SKM-1 (cell line): Measurements from ENCODE around the gene ATP1A3.
"Not testable (repeated sequence)": the region's sequence is repeated elsewhere in the genome, so short reads cannot be mapped to it uniquely, and the experiment has no call there.

Experiments
- DNase-seq: peaks from one replicate; lab custom pipeline; 2025; ENCODE audit not compliant: unreplicated experiment; lab: John Stamatoyannopoulos, UW

The ATP1A3 gene

DNA sequence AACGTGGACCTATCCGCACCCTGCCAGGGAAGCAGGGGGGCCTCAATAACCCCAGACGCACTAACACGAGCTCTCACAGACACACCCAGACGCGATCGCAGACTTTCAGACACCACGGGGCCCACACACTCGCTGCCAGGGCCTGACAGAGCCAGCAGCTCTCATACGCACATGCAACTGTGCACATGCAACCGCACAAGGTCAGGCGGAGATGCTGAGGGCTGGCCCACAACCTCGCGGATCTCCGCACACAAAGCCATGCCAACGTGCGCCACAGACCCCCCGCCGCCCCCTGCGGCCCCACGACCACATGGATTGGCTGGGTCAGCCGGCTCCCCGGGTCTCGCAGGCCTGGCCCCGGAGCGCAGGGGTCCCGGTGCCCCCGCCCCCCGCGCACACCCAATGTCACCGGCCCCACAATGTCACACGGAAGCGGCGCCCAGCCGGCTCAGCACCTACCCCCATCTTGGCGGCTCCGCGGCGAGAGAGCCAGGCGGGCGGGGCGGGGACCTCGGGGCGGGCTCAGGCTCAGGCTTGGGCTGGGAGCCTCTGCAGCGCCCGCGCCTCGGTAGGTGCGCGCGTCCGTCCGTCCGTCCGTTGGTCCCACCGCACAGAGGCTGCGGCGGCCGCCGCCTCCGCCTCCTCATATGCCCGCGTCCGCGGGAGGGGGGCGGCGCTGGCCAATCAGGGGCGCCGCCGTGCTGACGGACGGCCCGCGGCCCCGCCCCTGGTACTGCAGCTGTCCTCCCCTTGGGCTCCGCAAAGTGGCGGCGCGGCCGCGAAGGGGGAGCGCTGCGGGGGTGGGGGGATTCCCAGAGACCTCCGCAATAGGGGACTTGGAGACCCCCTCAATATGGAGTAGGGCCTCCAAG, at the start of gene ATP1A3:
ATP1A3 (minus strand) TSS at position 619 of the 872 bp plus-strand sequence; CDS start at position 465, 154 bp downstream.
- no peak for DNase-seq

DNA sequence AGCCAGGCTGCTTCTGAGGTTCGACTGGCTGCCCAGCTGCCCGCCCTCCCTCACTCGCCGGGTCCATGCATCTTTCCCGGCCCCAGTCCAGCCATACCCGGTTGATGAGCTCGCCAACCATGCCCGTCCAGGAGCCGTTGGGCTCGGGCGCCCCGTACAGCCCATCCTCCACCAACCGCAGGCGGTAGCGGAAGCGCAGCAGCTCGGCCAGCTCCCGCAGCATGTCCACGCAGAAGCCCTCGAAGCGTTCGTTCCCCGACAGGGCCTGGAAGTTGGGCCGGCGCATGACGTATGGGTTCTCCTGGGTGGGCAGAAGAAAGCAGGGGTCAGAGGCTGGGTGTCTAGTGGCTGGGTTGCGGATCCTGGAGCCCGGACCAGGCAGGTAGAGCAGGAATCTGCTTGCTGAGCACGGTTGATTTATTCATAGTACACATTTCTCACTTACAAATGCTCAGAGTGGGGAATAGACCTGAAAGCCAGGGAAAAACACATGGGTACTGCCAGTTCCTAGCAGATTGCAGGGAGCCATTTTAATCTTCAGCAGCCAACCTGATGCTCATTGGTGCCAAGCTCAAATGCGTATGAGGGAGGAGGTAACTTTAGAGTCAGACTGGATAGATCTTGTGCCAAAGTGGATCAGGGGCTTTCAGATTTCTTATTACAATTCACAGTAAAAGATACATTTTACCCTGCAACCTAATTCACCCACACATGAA, 48.6 kb upstream of the ATP1A3 start:
- no peak for DNase-seq

DNA sequence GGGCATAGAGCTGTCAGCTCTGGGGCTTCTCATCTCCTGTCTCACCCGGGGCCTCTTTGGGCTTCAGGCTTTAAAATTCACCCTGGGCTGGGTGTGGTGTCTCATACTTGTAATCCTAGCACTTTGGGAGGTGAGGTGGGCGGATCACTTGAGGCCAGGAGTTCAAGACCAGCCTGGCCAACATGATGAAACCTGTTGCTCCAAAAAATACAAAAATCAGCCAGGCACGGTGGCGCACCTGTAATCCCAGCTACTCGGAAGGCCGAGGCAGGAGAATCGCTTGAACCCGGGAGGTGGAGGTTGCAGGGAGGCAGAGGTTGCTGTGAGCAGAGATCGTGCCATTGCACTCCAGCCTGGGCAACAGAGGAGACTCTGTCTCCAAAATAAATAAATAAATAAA, 46.5 kb upstream of the ATP1A3 start:
- DNase-seq = not testable (repeated sequence)

DNA sequence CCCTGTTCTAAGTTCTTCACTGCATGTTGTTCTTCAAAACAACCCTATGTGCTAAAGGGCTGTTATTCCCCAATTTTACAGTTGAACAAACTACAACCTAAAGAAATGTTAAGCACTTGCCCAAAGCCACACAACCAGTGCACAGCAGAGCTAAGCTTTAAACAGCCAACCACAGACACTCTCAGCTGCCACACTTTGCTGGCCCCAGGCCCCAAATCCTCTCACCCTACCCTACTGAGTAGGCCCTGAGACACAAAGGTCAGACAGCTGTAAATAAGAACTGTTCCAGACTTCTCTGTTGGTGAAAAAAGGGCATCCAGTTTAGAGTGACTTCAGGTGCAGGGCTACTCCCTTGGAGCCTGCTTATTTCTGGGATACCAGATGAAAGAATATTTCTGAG, 46.0 kb upstream of the ATP1A3 start:
- no peak for DNase-seq

DNA sequence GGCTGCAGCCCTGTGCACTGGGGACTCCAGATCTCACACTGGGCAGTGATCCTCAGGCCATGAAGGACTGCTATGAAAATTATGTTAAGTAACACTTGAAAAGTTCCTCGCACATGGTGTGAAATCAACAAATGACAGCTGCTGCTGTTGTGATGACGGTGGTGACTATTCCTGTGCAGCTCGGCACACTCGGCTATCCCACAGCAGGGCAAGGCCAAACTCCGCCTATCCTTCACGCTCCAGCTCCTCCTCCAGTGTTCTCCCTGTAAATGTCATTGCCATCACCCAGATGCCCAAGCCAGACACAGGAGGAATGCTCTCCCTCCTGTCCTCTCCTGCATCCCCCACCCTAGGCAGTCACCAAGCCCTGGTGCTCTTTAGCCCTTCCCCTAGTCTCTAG, 44.6 kb upstream of the ATP1A3 start:
- DNase-seq = no peak

DNA sequence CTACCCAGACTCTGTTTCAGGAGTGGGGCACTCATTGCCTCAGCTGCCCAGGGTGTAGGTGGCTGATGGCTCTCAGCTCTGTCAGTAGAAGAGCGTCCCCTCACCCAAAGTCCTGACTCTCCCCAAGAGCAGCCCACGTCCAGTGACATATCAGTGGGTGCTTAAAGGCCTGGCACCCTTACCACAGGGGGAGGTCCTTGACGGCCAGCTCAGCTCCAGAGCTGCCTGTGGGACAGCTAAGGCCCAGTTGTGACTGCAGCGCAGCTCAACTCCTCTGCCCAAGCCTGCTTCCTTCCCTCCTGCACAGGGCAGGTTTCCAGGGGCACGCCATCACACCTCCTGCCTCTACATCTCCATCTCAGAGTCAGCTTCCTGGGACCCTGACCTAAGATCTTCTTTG, 43.6 kb upstream of the ATP1A3 start:
- no peak for DNase-seq

DNA sequence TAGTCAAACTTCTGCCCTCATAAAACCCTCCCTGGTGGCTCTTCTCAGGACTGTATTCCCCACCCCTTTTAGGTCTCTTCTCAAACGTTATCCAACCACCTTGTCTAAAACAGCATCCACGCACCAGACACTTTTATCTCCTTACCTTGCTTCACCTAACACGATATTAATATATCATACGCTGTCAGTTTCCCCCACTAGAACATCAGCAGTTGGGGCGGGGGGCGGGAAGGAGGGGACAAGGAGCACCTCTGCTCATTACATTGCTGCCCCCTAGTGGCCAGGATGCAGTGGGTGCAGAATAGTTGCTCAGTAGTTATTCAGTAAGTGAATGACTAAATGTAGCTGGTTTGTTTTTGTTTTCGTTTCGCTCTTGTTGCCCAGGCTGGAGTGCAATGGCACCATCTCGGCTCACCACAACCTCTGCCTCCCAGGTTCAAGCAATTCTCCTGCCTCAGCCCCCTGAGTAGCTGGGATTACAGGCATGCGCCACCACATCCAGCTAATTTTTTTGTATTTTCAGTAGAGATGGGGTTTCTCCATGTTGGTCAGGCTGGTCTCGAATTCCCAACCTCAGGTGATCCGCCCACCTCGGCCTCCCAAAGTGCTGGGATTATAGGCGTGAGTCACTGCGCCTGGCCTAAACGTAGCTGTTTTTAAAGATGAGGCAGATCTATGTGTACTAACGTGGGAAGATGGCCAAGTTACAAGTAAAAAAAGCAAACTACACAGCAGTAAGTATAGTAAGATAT, 40.8 kb upstream of the ATP1A3 start:
- DNase-seq = not testable (repeated sequence)

DNA sequence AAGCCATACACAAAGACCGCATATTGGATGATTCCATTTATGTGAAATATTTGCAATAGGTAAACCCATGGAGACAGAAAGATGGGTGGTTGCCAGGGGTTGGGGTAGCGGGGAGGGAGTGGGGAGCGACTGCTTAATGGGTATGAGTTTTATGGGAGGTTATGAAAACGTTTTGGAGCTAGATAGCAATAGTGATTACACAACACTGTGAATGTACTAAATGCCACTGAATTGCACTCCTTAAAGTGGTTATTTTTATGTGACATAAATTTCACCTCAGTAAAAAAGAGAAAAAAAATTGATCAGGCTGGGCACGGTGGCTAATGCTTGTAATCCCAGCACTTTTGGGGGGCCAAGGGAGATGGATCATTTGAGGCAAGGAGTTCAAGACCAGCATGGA, 39.4 kb upstream of the ATP1A3 start:
- no peak for DNase-seq

DNA sequence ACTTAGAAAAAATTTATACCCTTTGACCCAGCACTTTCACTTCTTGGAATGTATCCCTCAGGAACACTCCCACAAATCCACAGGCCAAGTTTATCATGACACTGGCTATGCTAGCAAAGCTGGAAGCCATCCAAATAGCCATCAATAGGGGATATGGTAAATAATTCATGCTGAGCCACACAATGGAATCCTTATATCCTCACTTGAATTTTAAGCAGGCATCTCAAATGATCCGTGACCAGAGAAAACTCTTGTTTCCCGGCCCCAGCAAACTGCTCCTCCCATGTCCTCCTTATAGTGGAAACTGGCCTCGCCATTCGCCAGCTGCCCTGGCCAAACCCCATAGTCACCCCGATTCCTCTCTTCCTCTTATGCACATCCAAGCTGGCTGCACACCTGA, 38.4 kb upstream of the ATP1A3 start:
- no peak for DNase-seq

DNA sequence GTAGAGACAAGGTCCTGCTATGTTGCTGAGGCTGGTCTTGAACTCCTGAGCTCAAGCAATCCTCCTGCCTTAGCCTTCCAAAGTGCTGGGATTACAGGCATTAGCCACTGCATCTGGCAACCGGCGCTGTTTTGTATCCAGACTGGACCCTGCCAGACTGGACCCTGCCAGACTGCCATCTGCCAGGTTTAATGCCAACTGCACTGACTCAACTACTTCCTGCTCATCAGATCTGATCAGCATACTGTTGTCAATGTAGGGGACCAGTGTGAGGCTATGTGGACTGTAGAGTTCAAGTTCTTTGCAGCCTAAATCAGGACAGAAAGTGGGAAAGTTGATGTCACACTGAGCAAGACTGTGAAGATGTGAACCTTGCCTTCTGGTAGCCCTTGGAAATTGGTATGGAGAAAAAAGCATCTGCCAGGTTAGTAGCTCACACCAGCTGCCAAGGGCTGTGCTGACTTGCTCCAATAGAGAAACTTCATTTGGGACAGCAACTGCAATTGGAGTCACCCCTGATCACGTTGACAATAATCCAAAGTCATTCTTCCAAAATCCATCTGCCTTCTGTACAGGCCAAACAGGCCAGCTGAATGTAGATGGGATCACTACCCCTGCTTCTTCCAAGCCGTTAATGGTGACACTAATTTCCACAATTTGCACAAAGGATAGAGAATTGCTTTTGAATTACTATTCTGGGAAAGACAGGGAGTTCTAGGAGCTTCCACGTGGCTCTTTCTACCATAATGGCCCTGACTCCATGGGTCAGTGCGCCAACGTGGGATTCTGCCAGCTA, 36.8 kb upstream of the ATP1A3 start:
- no peak for DNase-seq

DNA sequence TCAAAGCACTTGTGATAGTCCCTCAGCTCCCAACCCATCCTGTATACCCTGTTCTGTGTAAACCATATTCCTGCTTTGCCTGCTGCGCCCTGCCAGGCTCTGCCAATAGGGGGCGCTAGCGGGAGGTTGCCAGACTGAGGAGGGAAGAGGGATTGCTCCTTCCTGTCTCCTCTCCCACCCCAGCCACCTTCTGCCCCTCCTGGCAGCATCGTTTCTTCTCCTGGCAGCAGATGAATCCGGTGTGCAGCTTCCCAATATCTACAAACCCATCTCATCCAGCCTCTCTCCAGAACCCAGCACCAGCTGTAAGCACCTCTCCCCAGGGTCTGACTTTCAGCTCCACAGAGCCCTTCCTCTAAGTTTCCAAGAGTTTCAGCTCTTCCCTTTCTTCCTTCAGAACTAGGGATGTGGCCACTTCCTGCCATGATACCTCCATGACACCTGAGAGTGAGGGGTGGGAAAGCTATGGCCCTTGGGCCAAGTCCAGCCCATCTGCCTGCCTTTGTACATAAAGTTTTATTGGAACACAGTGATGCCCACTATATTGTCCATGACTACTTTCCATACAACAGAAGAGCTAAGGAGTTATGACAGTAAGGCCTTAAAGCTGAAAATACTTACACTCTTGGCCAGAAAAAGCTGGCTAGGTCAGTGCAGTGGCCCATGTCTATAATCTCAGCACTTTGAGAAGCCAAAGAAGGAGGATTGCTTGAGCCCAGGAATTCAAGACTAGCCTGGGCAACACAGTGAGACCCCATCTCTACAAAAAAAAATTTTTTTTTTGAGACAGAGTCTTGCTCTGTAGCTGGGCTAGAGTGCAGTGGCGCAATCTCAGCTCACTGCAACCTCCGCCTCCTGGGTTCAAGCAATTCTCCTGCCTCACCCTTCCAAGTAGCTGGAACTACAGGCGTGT, 34.5 kb upstream of the ATP1A3 start:
- no peak for DNase-seq

DNA sequence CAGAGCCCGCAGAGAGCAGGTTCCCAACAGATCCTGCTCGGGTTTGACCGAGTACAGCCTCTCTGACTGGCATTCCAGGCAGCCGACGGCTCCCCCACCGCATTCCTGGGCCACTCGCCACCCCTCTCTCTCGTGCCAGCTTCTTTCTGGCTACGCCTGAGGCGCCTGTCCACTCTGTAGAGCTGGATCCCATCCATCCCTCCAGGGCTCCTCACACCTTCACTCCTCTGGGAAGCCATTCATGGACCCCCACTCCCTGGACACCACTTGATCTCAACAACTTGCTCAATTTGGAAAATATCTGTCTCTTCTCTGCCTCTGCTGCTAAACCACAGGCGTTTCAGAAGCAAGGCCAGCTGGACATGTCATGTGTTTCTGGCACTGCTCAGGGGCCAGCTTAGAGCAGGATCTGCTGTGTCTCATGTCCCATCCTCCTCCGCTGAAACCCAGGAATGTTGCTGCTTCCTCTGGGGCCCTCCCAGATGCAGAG, 30.6 kb upstream of the ATP1A3 start:
- no peak for DNase-seq

DNA sequence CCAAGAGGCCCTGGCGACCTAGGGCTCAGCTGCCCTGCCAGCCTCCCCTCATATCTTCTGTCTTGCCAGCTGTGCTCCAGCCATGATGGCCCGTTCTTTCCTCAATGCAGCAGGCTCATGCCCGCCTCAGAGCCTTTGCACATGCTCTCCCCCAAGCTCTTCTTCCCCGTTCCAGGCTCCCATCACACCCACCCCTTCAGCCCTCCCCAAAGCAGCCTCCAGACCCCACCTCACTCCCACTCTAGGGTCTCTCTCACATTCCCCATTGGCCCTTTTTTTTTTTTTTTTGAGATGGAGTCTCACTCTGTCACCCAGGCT, 29.9 kb upstream of the ATP1A3 start:
- no peak for DNase-seq

DNA sequence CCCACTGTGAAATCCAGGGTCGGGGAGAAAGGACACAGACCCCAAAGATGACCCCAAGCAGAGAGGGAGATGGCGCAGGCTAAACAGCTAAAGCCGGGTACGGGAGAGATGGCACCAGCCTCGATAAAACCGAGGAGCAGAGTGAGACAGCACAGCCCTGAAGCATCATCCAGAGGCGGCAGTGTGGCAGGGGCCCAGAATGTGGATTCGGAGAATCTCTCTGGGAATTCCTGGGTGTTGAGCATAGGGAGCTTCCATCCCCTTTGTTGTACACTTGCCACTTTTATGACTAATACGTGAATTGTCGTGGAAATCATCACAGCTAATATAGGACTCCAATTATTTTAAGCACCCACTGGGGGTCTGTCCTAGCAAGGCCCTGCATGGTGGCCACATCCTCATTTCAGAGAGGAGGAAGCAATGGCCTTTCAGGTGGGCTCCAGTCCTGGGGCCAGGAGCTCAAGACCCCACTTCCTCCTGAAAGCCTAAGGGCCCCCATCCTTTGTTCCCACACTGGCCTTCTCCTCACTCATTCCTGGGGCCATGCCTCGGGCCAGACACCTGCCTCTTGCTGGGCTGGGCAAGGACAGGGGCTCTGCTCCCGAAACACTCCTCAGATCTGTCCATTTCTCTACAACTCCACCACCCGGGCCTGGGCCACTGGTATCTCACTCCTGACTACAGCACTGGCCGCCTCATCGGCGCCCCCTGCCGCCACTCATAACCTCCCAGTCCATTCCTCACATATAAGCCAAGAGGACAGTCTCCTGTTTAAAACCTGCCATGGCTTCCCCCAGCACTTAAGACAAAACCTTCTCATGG, 29.3 kb upstream of the ATP1A3 start:
- DNase-seq = no peak

DNA sequence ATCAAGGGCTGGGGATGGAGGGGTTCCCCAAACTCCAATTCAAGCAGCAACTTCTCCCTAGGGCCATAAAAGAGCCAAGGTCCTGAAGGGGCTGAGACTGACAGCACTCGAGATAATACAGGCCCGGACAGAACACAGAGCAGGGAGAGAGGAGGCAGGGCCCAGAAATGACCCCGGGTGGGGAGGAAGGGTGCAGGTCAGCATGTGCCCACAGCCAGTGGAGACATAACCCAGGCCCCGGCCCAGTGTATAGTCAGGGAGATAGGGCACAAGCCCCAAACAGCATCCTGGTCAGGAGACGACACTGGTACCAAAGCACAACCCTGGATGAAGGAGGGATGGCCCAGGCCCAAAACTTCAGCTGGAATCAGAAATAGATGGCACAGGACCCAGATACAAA, 28.6 kb upstream of the ATP1A3 start:
- DNase-seq = no peak

DNA sequence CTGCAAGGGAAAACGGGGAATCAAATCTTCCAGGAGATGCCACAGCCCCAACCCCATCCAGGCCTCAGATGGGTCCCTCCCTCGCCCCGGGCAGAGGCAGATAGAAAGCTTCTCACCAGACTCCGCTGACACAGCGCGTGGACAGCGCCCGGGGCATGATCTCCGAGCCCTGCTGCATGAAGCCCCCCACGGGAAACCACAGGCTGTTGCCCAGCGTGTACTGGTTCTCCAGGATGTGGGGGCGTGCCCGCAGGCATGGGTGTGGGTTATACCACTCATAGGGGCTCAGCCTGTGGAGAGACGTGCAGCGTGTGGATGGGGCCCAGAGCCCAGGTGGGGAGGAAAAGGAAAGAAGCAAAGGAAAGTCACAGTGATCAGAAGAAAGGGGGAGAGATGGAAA, 27.2 kb upstream of the ATP1A3 start:
- no peak for DNase-seq

DNA sequence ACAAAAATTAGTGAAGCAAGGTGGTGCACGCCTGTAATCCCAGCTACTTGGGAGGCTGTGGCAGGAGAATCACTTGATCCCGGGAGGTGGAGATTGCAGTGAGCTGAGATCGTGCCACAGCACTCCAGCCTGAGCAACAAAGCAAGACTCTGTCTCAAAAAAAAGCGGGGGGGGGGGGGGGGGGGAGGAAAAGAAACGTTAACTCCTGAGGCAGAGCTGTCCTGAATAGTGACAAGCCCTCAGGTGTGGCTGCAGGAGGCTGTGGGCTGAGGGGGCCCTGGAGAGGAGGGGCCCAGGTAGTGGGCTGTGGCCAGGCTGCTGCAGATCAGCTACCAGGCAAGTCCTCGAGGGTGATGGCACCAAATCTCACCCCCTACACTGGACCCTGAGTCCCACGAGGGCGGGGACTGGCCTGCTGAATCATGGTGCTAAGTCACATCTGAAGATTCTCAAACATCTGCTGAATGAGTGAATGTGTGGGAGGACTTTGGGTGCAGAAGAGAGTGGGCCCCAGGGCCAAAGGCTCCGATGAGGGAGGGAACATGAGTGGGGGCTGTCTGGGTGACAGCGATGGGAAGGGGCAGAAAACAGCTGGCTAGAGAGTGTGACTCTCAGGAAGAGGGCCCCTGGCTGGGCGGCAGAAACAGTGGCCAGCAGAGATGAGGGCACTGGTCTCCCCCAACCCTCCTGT, 24.6 kb upstream of the ATP1A3 start:
- DNase-seq = no peak

DNA sequence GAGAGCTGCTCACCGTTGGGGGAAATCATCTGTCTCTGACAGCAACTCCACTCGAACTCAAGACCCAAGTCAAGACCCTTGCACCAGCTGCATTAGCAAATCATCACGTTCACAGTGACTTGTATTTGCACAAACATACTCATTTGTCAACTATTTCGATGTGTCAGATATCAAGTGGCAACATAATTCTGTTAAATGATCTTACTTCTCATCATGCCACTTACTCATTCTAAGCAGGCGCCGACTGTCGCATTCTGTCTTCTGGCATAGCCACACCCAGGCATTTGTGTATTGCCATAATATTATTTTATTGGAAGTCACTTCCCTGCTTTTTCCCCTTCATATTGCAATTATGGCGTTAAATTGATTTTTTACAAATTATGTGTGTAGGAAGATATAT, 23.0 kb upstream of the ATP1A3 start:
- no peak for DNase-seq
